Esophagus (tissue), 2 donors: ENCODE measurements around the gene KLHL2. TPM values are rescaled to one million over a fixed set of nuclear protein-coding genes. Genes with fewer than 3 reads are reported as not detected.

Experiments
- H3K27ac ChIP-seq, 2 donors: one replicate each; pipeline ENCODE4 v1.5.1; 2013; ENCODE audit warnings: low read depth in 2 of 2, mild to moderate bottlenecking in 2 of 2, inconsistent platforms in 1 of 2, low read length in 1 of 2, moderate library complexity in 1 of 2
- H3K27me3 ChIP-seq, 2 donors: one replicate each; pipeline ENCODE4 v1.6.1; 2013; ENCODE audit warnings: low read length in 2 of 2, control low read depth in 1 of 2, mild to moderate bottlenecking in 1 of 2; ENCODE audit not compliant: insufficient read depth in 2 of 2, control insufficient read depth in 1 of 2
- H3K36me3 ChIP-seq, 2 donors: one replicate each; pipeline ENCODE4 v1.6.1; 2013; ENCODE audit warnings: low read length in 1 of 2; ENCODE audit not compliant: control insufficient read depth in 2 of 2, insufficient read depth in 2 of 2
- H3K4me1 ChIP-seq, 2 donors: one replicate each; pipeline ENCODE4 v1.6.1; 2013; ENCODE audit warnings: low read length in 1 of 2; ENCODE audit not compliant: control insufficient read depth in 2 of 2, insufficient read depth in 2 of 2
- H3K4me3 ChIP-seq, 2 donors: one replicate each; pipeline ENCODE4 v1.5.1; 2013; ENCODE audit warnings: low read length in 2 of 2, mild to moderate bottlenecking in 2 of 2, low read depth in 1 of 2, moderate library complexity in 1 of 2
- H3K9me3 ChIP-seq, 2 donors: one replicate each; pipeline ENCODE4 v1.6.1; 2013; ENCODE audit warnings: mild to moderate bottlenecking in 2 of 2, low read depth in 1 of 2, low read length in 1 of 2, moderate library complexity in 1 of 2; ENCODE audit not compliant: control insufficient read depth in 2 of 2, insufficient read depth in 1 of 2
- WGBS, 2 donors: extraction: QIAGEN DNeasy Blood & Tissue Kit; methylation state at CpG; one replicate each; pipeline ENCODE4 v1.1.7; 2013; 5-methylcytosine and 5-hydroxymethylcytosine counted together
- polyA plus RNA-seq, 2 donors: library from polyadenylated mRNA; stranded (reverse); fragments of 200-250 nt; gene quantifications; one replicate each; pipeline ENCODE4 v1.2.3, GENCODE V29; 2013
- donor health status: healthy with polysubstance abuse.
- donor health status: Bipolar disorder and iron deficiency.

The KLHL2 gene
- polyA plus RNA-seq, 2 donors = 19.0 to 26.1 TPM

DNA sequence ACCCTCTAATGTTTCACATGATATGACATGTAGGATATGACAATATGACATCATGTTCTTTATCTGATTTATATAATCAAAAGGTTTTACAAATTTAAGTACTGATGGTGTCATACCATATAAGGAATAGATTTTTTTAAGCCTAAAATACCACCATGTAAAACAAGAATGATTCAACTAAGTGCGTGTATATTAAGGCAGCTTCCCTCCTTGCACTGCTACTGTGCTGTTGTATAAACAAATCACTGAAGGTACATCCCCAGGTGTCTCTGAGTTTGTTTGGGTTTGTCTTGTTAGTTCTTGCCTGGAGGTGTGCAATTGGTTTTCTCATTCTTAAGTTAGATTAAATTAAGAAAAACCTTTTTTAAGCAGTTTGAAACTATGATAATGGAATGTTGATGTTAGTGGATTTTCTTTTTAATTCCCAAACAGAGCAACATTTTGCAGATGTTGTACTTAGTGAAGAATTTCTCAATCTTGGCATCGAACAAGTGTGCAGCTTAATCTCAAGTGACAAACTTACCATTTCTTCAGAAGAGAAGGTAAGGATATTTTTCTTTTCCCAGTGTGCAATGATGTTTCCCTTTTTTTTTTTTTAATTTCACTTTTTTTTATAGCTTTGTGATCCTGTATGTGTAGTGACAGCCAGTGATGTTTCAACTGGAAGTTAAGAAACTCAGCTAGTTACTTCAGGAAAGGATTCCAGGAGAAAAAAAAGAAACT lies 86.7 kb downstream of the KLHL2 start:
- no peaks in the 10 kb centered on the region for H3K27me3 ChIP-seq
- no peaks in the 10 kb centered on the region for H3K9me3 ChIP-seq
- H3K4me3 ChIP-seq = no peak overlapping the region
- peaks cover 3 to 6% of the 10 kb centered on the region in 2 donors for H3K36me3 ChIP-seq
- H3K27ac ChIP-seq = no peak overlapping the region
- whole genome bisulfite sequencing, 2 donors = 70 to 71% methylated on average over 2 of the region's 2 CpGs
- no peaks in the 10 kb centered on the region for H3K4me1 ChIP-seq

DNA sequence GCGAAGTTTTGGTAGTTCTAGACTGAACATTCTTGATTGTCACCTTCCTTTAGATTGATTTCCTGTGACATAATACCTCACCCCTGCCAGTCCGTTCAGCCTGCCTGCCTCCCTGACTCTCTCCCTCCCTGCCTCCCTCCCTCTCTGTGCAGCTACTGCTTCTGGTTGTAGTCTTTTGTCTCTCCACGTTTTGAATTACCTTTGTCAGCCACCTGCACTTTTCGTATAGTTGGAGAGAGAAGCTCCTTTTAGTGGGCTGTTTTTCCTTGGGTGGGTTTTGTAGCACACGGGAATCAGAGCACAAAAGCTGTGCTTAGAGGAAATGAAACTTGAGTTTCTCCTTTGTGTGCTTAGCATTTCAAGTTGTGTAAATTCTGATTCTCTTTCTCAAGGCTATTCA lies 87.5 kb downstream of the KLHL2 start:
- WGBS, 2 donors = 54 to 64% methylated on average over 5 of the region's 5 CpGs
- Histone ChIP-seq H3K36me3 (peaks cover 3 to 8% of the 10 kb centered on the region in 2 donors), H3K4me1 (no peaks in the 10 kb centered on the region), H3K27ac (peak overlapping the region in 1 of 2 donors; percentile 30), H3K4me3 (no peak overlapping the region), H3K27me3 (no peaks in the 10 kb centered on the region), H3K9me3 (no peaks in the 10 kb centered on the region)

DNA sequence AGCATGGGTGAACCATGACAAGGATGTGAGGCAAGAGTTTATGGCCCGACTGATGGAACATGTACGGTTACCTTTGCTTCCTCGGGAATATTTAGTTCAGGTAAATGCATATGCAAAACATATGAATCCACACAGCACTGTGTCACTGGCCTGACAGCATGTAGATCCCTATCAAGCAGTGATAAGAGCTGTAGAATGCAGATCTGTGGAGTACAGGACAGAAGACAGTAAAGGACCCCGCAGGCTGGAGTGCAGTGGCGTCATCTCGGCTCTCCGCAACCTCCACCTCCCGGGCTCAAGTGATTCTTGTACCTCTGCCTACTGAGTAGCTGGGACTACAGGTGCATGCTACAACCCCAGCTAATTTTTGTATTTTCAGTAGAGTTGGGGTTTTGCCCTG lies 90.3 kb downstream of the KLHL2 start:
- no peak overlapping the region for H3K4me3 ChIP-seq
- H3K36me3 ChIP-seq = peaks cover 3 to 8% of the 10 kb centered on the region in 2 donors
- H3K27me3 ChIP-seq = no peaks in the 10 kb centered on the region
- 96 to 98% methylated on average over 8 of the region's 8 CpGs for WGBS, 2 donors
- no peaks in the 10 kb centered on the region for H3K9me3 ChIP-seq
- peaks cover 0 to 2% of the 10 kb centered on the region in 2 donors for H3K4me1 ChIP-seq
- H3K27ac ChIP-seq = no peak overlapping the region

DNA sequence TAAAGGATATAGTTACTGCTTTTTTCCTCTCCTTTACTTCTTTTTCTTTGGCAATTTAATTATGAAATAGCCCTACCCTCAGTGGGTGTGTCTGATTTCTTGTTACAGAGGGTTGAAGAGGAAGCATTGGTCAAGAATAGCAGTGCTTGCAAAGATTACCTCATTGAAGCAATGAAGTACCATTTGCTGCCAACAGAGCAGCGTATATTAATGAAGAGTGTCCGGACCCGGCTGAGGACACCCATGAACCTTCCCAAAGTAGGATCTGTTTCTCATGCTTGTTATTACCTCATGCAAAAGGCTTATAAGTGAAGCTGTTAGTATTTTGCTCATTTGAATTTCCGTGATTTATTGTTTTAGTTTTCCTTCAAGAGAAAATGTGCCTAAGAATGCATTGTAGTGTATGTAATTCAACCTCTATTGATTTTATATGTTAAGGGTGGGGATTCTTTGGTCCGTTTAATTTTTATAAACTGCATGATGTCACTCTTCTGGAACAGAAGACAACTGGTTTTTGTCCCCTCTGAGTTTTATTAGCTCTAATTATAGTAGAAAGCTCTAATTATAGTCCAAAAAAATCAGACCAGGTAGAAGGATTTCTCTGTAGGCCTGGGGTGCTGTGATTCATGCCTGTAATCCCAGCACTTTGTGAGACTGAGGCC lies 92.2 kb downstream of the KLHL2 start:
- Histone ChIP-seq H3K27ac (no peak overlapping the region), H3K4me1 (peaks cover 0 to 2% of the 10 kb centered on the region in 2 donors), H3K27me3 (no peaks in the 10 kb centered on the region), H3K4me3 (no peak overlapping the region), H3K36me3 (peaks cover 3 to 8% of the 10 kb centered on the region in 2 donors), H3K9me3 (no peaks in the 10 kb centered on the region)
- 87 to 90% methylated on average over 5 of the region's 5 CpGs for WGBS, 2 donors

DNA sequence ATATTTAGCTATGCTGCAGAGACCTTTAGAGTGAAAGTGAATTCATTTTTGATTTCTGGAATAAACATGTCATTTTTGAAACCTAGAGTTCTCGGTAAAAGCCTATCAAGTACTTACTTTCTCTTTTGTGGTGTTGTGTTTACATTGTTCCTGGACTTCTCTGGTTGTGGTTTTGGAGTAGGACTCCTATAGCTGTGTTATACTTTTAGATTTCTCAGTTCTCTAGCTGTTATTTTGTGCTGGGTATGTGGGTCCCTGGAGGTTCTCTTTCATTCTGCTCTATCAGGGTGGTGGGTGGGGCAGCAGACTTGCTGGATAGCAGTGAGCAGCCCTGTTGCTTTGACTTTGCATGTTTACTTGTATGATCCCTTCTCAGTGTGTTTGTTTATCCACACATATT lies 94.5 kb downstream of the KLHL2 start:
- Histone ChIP-seq H3K9me3 (no peaks in the 10 kb centered on the region), H3K4me1 (peaks cover 0 to 2% of the 10 kb centered on the region in 2 donors), H3K27ac (peak overlapping the region in 1 of 2 donors; percentile 27), H3K4me3 (peak overlapping the region in 1 of 2 donors; percentile 15), H3K36me3 (peaks cover 3 to 8% of the 10 kb centered on the region in 2 donors), H3K27me3 (no peaks in the 10 kb centered on the region)
- WGBS, 2 donors = 13 to 14% methylated on average over 1 of the region's 1 CpG

DNA sequence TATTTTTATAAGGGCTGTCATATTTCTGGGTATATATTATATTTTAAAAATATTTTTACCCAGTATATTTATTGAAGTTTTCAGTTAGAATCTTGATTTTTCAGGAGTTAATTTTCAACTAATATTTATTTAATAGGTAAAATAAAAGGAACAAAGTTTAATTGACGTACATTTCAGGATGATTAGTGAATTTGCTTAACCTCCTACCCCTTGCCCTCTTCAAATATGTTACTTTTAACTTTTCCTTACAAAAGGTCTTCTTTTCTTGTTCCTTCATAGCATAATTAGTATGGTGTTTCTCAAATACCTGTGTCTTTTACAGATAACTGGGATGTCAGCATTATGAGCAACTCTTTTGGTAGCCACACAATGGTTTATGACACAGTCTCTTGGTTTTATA lies 95.3 kb downstream of the KLHL2 start:
- H3K4me3 ChIP-seq = no peak overlapping the region
- peaks cover 0 to 2% of the 10 kb centered on the region in 2 donors for H3K4me1 ChIP-seq
- no peaks in the 10 kb centered on the region for H3K27me3 ChIP-seq
- no peaks in the 10 kb centered on the region for H3K9me3 ChIP-seq
- no peak overlapping the region for H3K27ac ChIP-seq
- WGBS, 2 donors = 78 to 97% methylated on average over 1 of the region's 1 CpG
- H3K36me3 ChIP-seq = peaks cover 1 to 6% of the 10 kb centered on the region in 2 donors

DNA sequence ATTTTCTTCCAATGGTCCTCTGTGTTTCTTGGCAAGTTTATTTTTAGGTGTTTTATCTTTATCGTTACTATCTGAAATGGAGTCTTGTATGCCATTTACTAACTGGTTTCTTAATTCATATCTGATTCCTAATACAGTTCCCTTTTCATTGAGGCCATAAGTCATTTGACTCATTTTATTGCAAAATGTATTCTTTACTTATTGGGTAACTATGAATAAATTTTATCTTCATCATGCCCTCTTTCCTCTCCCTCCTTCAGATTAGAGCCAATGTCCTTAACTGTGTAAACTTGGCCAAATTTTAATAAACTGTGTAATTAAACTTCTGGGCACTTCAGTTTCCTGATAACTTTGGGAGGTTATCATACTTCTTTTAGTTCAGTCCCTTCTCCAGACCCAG lies 100.8 kb downstream of the KLHL2 start:
- Histone ChIP-seq H3K27me3 (no peaks in the 10 kb centered on the region), H3K4me1 (no peaks in the 10 kb centered on the region), H3K4me3 (no peak overlapping the region), H3K27ac (no peak overlapping the region), H3K36me3 (no peaks in the 10 kb centered on the region), H3K9me3 (no peaks in the 10 kb centered on the region)
- 86 to 94% methylated on average over 1 of the region's 1 CpG for WGBS, 2 donors

DNA sequence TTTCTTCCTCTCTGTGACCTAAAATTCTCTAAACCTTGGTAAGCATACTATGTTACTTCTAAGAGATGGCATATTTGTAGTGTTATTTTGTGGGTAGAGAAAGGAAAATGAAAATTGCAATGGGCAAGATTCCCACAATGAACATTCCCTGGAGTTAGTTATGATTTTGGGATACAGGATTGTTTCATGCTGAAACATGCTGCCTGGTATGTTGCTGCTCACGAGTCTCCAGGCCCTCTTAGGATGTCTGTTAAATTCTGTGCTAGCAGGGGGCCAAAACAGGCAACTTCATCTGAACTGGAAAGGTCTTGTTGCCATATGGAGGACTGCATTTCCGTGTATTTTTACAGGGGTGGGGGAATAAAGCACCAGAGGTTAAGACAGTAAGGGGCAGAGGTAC lies 101.2 kb downstream of the KLHL2 start:
- Histone ChIP-seq H3K27me3 (no peaks in the 10 kb centered on the region), H3K4me3 (no peak overlapping the region), H3K9me3 (no peaks in the 10 kb centered on the region), H3K4me1 (no peaks in the 10 kb centered on the region), H3K27ac (no peak overlapping the region), H3K36me3 (no peaks in the 10 kb centered on the region)
- 63 to 72% methylated on average over 2 of the region's 2 CpGs for WGBS, 2 donors

DNA sequence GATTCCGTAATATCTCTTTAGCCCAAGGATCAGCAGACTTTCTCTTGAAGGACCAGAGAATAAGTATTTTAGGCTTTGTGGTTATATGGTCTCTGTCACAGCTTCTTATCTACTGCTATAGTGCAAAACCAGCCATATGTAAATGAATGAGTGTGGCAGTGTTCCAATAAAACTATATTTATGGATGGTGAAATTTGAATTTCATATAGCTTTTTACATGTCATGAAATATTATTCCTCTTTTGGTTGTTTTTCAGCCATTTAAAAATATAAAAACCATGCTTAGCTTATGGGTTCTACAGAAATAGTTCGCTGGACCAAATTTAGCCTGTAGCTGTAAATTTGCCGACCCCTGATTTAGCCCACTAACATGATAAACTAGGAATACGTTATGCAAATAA lies 102.1 kb downstream of the KLHL2 start:
- no peaks in the 10 kb centered on the region for H3K36me3 ChIP-seq

DNA sequence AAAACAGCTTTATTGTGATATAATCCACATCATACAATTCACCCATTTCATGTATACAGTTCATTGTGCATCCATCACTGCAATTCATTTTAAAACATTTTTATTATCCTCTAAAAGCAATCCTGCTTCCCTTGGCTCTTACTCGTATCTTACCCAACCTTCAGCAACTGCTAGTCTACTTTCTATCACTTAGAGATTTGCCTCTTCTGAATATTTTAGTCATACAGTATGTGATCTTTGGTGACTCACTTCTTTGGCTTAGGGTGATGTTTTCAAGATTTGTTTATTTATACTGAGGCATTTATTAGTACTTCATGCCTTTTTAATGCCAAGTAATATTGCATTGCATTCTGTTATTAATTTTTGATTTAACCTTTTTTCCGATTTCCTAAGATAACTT lies 105.1 kb downstream of the KLHL2 start:
- H3K9me3 ChIP-seq = no peaks in the 10 kb centered on the region
- H3K27ac ChIP-seq = no peak overlapping the region
- no peaks in the 10 kb centered on the region for H3K4me1 ChIP-seq
- H3K4me3 ChIP-seq = no peak overlapping the region
- no peaks in the 10 kb centered on the region for H3K27me3 ChIP-seq
- no peaks in the 10 kb centered on the region for H3K36me3 ChIP-seq
- 74 to 78% methylated on average over 2 of the region's 2 CpGs for WGBS, 2 donors

More for the DNA sequence above, 102.1 kb downstream of the KLHL2 start:
- no peak overlapping the region for H3K27ac ChIP-seq
- WGBS, 2 donors = 98% methylated on average over 4 of the region's 4 CpGs
- H3K4me3 ChIP-seq = no peak overlapping the region
- H3K4me1 ChIP-seq = no peaks in the 10 kb centered on the region
- no peaks in the 10 kb centered on the region for H3K9me3 ChIP-seq
- no peaks in the 10 kb centered on the region for H3K27me3 ChIP-seq
